Measurements from ENCODE around the gene MASP2.

- no peak for TF ChIP-seq CTCF (IDR thresholded peaks at IDR 0.05 in 4 of 5, conservative IDR thresholded peaks at IDR 0.05 in 1 of 5)
- TF ChIP-seq POLR2A (IDR thresholded peaks at IDR 0.05), result no peak
Measured at GRCh38 chr1:11025618-11026017, 21.4 kb downstream of the MASP2 start.

Measured in gastrocnemius medialis (tissue), 4 donors.